Kidney (tissue), 14 donors: ENCODE measurements around the gene FHOD3. TPM values are rescaled to one million over a fixed set of nuclear protein-coding genes. Genes with fewer than 3 reads are reported as not detected.
A peak's percentile ranks its signal among the peaks of the same experiment; 100 is the strongest.

Experiments used
- DNase-seq, 5 donors: peaks; one replicate each; pipeline ENCODE4 v3.0.0-alpha.2; 2013 to 2020
- FAIRE-seq: peaks from 2 replicates; lab custom pipeline; 2012; peaks lifted over from hg19 to GRCh38; lab: Jason Lieb, UNC
- H3K27ac ChIP-seq, 2 donors: one replicate each; pipeline ENCODE4 v1.7.0; 2013; ENCODE audit warnings: low read depth in 2 of 2, low read length in 2 of 2, inconsistent platforms in 1 of 2
- H3K27me3 ChIP-seq: one replicate; pipeline ENCODE4 v1.7.1; 2013; ENCODE audit warnings: low read length, inconsistent platforms; ENCODE audit not compliant: control insufficient read depth, insufficient read depth
- H3K36me3 ChIP-seq, 3 donors: one replicate each; pipeline versions ENCODE4 v1.7.0 to v1.7.1; 2013; ENCODE audit warnings: low read length in 3 of 3, control low read depth in 1 of 3, inconsistent platforms in 1 of 3; ENCODE audit not compliant: insufficient read depth in 3 of 3, control insufficient read depth in 2 of 3
- H3K4me1 ChIP-seq, 3 donors: one replicate each; pipeline versions ENCODE4 v1.7.0 to v1.7.1; 2013; ENCODE audit warnings: low read length in 3 of 3, inconsistent platforms in 1 of 3, low read depth in 1 of 3; ENCODE audit not compliant: control insufficient read depth in 2 of 3, insufficient read depth in 2 of 3
- H3K4me3 ChIP-seq, 3 donors: one replicate each; pipeline versions ENCODE4 v1.7.0 to v1.8.1; 2013; ENCODE audit warnings: low read length in 3 of 3, control low read depth in 1 of 3, inconsistent platforms in 1 of 3
- H3K9ac ChIP-seq, 3 donors: one replicate each; pipeline versions ENCODE4 v1.7.0 to v1.7.1; 2013; ENCODE audit warnings: low read length in 3 of 3, control low read depth in 1 of 3, inconsistent platforms in 1 of 3
- H3K9me3 ChIP-seq, 3 donors: one replicate each; pipeline versions ENCODE4 v1.7.0 to v1.7.1; 2013; ENCODE audit warnings: low read length in 3 of 3, control low read depth in 1 of 3, inconsistent platforms in 1 of 3; ENCODE audit not compliant: control insufficient read depth in 2 of 3, insufficient read depth in 1 of 3
- CTCF ChIP-seq: IDR thresholded peaks from 3 replicates; pipeline ENCODE4 v1.5.1; 2012; ENCODE audit warnings: mild to moderate bottlenecking, moderate library complexity, borderline replicate concordance; ENCODE audit not compliant: insufficient read depth; ENCODE audit errors: extremely low read depth
- intact Hi-C: fragments of 100-400 bp; cut with DNase I; formaldehyde crosslinking; loops from one replicate; pipeline ENCODE4 v1.11.1; 2022
- polyA plus RNA-seq: library from polyadenylated mRNA; stranded (reverse); fragments of 350-450 nt; fragmentation: Illumina TruSeq; extraction: RNeasy Lipid Tissue Mini Kit (QIAGEN cat#74804); gene quantifications from one replicate; pipeline ENCODE4 v1.2.3, GENCODE V29; 2014; ENCODE audit warnings: low read depth, low replicate concordance; ENCODE audit not compliant: insufficient read depth
- total RNA-seq: library from RNA; stranded (reverse); fragmentation: NEBNext Ultra II Directional; extraction: Animal tissue kit (Norgen Biotek cat#: 25700); gene quantifications from one replicate; pipeline ENCODE4 v1.2.1, GENCODE V29; 2021
- donor health status: control.
- donor health status: control.
- donor health status: control.
- donor health status: control.
- donor health status: control.
- donor health status: DM: yes; HTN: yes; CAD: no.
- donor health status: Normal renal cell carcinoma (clear cell type).

The FHOD3 gene
- total and polyA plus RNA-seq, 2 donors from 2014 or later: 21.5 to 28.0 TPM

DNA sequence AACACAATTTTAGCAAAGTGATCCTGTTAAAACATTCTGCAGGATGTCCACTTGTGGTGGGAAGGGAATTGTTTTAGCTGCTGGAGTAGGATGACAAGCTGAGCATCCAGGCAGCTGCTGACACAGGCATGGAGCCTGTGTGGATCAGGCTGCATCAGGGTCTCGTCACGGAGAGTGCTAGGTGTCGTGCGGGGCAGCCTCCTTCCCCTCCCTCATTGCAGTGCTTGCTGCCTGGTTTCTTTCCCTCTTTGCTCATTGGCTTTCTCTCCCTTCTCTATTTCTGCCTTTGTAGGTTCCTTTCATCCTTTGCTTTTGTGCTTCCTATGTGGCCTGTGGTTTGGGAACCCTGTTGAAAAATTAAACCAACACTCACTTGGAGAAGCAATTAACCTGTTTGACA is 358.4 kb downstream of the FHOD3 start:
- H3K36me3 ChIP-seq: no peaks in the 10 kb centered on the region
- DNase-seq (peak in 1 of 5 donors; percentile 7), FAIRE-seq (no peak)
- no peaks in the 10 kb centered on the region for H3K4me1 ChIP-seq
- no peak for TF ChIP-seq CTCF
- no peak overlapping the region for H3K9ac ChIP-seq
- no peaks in the 10 kb centered on the region for H3K9me3 ChIP-seq
- no peak overlapping the region for H3K4me3 ChIP-seq
- no peaks in the 10 kb centered on the region for H3K27me3 ChIP-seq
- intact Hi-C loops: no loop called here
- H3K27ac ChIP-seq: no peak overlapping the region

GRCh38 chr18:36658611-36659010 is 361.1 kb downstream of the FHOD3 start:
- no peak for TF ChIP-seq CTCF
- peaks cover 0 to 3% (median 0%) of the 10 kb centered on the region in 3 donors for H3K36me3 ChIP-seq
- H3K9ac ChIP-seq: no peak overlapping the region
- no peaks in the 10 kb centered on the region for H3K9me3 ChIP-seq
- DNase-seq (no peak), FAIRE-seq (no peak)
- H3K27me3 ChIP-seq: no peaks in the 10 kb centered on the region
- no peak overlapping the region for H3K4me3 ChIP-seq
- intact Hi-C loops: no loop called here
- no peaks in the 10 kb centered on the region for H3K4me1 ChIP-seq
- no peak overlapping the region for H3K27ac ChIP-seq

GRCh38 chr18:36660311-36660710 is 362.8 kb downstream of the FHOD3 start:
- Histone ChIP-seq H3K4me3 (no peak overlapping the region), H3K4me1 (no peaks in the 10 kb centered on the region), H3K9me3 (no peaks in the 10 kb centered on the region), H3K27ac (no peak overlapping the region), H3K36me3 (peaks cover 0 to 3% (median 0%) of the 10 kb centered on the region in 3 donors), H3K9ac (no peak overlapping the region), H3K27me3 (no peaks in the 10 kb centered on the region)
- DNase-seq: no peak
- intact Hi-C loops: no loop called here
- no peak for FAIRE-seq
- no peak for TF ChIP-seq CTCF

DNA sequence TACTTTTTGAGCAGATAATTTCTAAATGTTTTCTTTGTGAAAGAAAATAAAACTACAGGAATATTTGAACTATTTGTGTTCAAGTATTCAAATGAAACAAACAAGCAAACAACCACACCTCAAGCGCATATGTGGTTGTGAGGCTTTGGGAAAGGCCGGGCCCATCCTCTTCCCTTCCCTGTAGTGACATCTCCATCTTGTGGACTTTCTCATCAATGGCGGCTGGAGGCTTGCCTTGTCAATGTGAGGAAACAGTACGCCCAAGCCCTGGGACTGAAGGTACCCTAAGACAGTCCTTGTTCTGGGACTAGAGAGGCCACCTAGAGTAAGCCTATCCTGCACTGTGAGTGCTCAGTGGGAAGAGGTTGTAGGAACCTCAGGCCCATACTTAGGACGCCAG is 364.5 kb downstream of the FHOD3 start:
- no peak for TF ChIP-seq CTCF
- H3K27ac ChIP-seq: no peak overlapping the region
- peaks cover 0 to 3% (median 0%) of the 10 kb centered on the region in 3 donors for H3K36me3 ChIP-seq
- no peak overlapping the region for H3K4me3 ChIP-seq
- no peaks in the 10 kb centered on the region for H3K9me3 ChIP-seq
- DNase-seq (peak in 1 of 5 donors; percentile 15), FAIRE-seq (no peak)
- no peaks in the 10 kb centered on the region for H3K27me3 ChIP-seq
- H3K9ac ChIP-seq: no peak overlapping the region
- H3K4me1 ChIP-seq: no peaks in the 10 kb centered on the region
- intact Hi-C loops: no loop called here
